Type B pancreatic cell (in vitro differentiated cells): ENCODE data around the gene AGFG2. TPM values are rescaled to one million over a fixed set of nuclear protein-coding genes. Genes with fewer than 3 reads are reported as not detected.
A peak's percentile ranks its signal among the peaks of the same experiment; 100 is the strongest.
"Not testable (repeated sequence)": the region's sequence is repeated elsewhere in the genome, so short reads cannot be mapped to it uniquely, and the experiment has no call there.

Experiments used
- DNase-seq: peaks from one replicate; pipeline ENCODE4 v3.0.0; 2021; ENCODE audit warnings: mixed read lengths; ENCODE audit not compliant: unreplicated experiment; ENCODE audit errors: extremely low spot score
- H3K27ac Mint-ChIP-seq: 2 replicates; pipeline ENCODE4 v1.8.0; 2021; ENCODE audit warnings: mild to moderate bottlenecking, mixed read lengths
- H3K27me3 Mint-ChIP-seq: 2 replicates; pipeline ENCODE4 v1.8.0; 2021; ENCODE audit warnings: mixed read lengths
- H3K36me3 Mint-ChIP-seq: 2 replicates; pipeline ENCODE4 v1.8.0; 2021; ENCODE audit warnings: mixed read lengths
- H3K4me1 Mint-ChIP-seq: one replicate; pipeline ENCODE4 v1.8.0; 2021; ENCODE audit warnings: mixed read lengths; ENCODE audit not compliant: unreplicated experiment
- H3K4me3 Mint-ChIP-seq: 2 replicates; pipeline ENCODE4 v1.8.0; 2021; ENCODE audit warnings: mild to moderate bottlenecking, mixed read lengths
- H3K9me3 Mint-ChIP-seq: 2 replicates; pipeline ENCODE4 v1.8.0; 2021; ENCODE audit warnings: mixed read lengths
- CTCF ChIP-seq: fragments of 200-600 bp; sonication (generic); conservative IDR thresholded peaks from 2 replicates; pipeline ENCODE4 v1.5.0; 2021; ENCODE audit warnings: antibody characterized with exemption, mild to moderate bottlenecking
- total RNA-seq: library from RNA; stranded (reverse); gene quantifications from 2 replicates; pipeline ENCODE4 v1.2.1, GENCODE V29; 2021; ENCODE audit warnings: low replicate concordance

The AGFG2 gene
- total RNA-seq, 1 donor from 2014 or later = 16.3 TPM

GRCh38 chr7:100563809-100564400 is 24.9 kb downstream of the AGFG2 start:
- no peaks in the 10 kb centered on the region for H3K9me3 Mint-ChIP-seq
- TF ChIP-seq CTCF = peak; percentile 93
- H3K27me3 Mint-ChIP-seq = no peaks in the 10 kb centered on the region
- H3K27ac Mint-ChIP-seq = peak overlapping the region; percentile 58
- H3K4me3 Mint-ChIP-seq = no peak overlapping the region
- H3K36me3 Mint-ChIP-seq = no peaks in the 10 kb centered on the region
- peak; percentile 82 for DNase-seq
- peaks cover 18% of the 10 kb centered on the region for H3K4me1 Mint-ChIP-seq

DNA sequence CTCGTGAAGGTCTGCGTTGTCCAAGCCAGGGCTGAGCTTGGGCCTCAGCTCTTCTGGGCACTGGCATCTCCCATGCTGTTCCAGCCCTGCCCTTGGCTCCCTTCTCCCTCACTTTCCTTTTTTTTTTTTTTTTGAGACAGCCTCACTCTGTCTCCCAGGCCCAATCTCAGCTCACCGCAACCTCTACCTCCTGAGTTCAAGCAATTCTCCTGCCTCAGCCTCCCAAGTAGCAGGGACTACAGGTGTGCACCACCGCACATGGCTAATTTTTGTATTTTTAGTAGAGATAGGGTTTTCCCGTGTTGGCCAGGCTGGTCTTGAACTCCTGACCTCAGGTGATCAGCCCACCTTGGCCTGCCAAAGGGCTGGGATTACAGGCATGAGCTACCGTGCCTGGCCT is 25.4 kb downstream of the AGFG2 start:
- not testable (repeated sequence) for H3K9me3 Mint-ChIP-seq, H3K27me3 Mint-ChIP-seq, H3K4me3 Mint-ChIP-seq, DNase-seq, H3K36me3 Mint-ChIP-seq, H3K27ac Mint-ChIP-seq
- H3K4me1 Mint-ChIP-seq = peaks cover 23% of the 10 kb centered on the region

- Mint-ChIP-seq H3K27ac (no peak overlapping the region), H3K27me3 (peaks cover 4% of the 10 kb centered on the region), H3K9me3 (no peaks in the 10 kb centered on the region), H3K4me1 (peaks cover 25% of the 10 kb centered on the region), H3K36me3 (no peaks in the 10 kb centered on the region), H3K4me3 (no peak overlapping the region)
- no peak for DNase-seq
- TF ChIP-seq CTCF = no peak
These were observed 26.1 kb downstream of the AGFG2 start for GRCh38 chr7:100565133-100565571.

GRCh38 chr7:100566018-100566531 is 27.1 kb downstream of the AGFG2 start:
- no peak for DNase-seq
- Mint-ChIP-seq H3K4me1 (peaks cover 25% of the 10 kb centered on the region), H3K27me3 (peaks cover 4% of the 10 kb centered on the region), H3K36me3 (no peaks in the 10 kb centered on the region), H3K9me3 (no peaks in the 10 kb centered on the region), H3K27ac (no peak overlapping the region), H3K4me3 (no peak overlapping the region)
- TF ChIP-seq CTCF = no peak

DNA sequence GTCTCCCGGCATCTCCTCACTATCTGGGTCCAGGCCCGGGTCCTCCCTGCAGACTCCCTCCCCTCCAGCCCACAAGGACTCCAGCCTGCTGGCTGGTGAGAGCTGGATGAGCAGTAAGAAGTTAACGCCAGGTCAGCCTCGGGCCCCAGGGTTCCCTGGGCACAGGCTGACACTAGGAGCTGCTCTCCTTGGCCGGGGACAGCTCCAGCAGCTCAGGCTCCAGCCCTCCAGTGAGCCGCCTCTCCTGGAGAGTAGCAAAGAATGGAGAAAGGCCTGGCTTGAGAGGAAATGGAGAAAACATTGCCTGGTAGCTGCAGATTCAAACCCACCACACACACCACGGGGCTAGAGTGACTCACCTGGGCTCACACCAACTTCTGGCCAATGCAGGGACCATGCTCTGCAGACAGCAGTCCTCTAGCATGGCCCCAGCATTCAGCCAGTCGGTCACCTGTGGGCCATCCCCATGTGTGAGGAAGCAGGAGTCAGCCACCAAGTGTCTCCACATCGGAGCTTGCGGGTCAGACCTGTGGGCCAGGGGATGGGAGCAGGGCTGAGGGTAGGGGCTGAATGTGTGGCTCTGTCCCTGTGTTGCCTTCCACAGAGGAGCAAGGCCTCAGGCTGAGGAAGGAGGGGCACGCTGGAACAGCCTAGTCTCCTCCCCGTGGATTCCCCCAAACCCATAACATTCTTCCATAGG is 28.2 kb downstream of the AGFG2 start:
- peak overlapping the region; percentile 31 for H3K4me3 Mint-ChIP-seq
- H3K36me3 Mint-ChIP-seq = no peaks in the 10 kb centered on the region
- no peak for TF ChIP-seq CTCF
- no peak for DNase-seq
- peaks cover 4% of the 10 kb centered on the region for H3K27me3 Mint-ChIP-seq
- H3K27ac Mint-ChIP-seq = peak overlapping the region; percentile 58
- peaks cover 30% of the 10 kb centered on the region for H3K4me1 Mint-ChIP-seq
- no peaks in the 10 kb centered on the region for H3K9me3 Mint-ChIP-seq

GRCh38 chr7:100567751-100568175 is 28.8 kb downstream of the AGFG2 start:
- peak overlapping the region; percentile 31 for H3K4me3 Mint-ChIP-seq
- no peak overlapping the region for H3K27ac Mint-ChIP-seq
- H3K27me3 Mint-ChIP-seq = peaks cover 4% of the 10 kb centered on the region
- TF ChIP-seq CTCF = no peak
- peaks cover 34% of the 10 kb centered on the region for H3K4me1 Mint-ChIP-seq
- DNase-seq = no peak
- H3K36me3 Mint-ChIP-seq = no peaks in the 10 kb centered on the region
- H3K9me3 Mint-ChIP-seq = no peaks in the 10 kb centered on the region
